Measurements from ENCODE around the gene SPATA45.

Gene SPATA45

DNA sequence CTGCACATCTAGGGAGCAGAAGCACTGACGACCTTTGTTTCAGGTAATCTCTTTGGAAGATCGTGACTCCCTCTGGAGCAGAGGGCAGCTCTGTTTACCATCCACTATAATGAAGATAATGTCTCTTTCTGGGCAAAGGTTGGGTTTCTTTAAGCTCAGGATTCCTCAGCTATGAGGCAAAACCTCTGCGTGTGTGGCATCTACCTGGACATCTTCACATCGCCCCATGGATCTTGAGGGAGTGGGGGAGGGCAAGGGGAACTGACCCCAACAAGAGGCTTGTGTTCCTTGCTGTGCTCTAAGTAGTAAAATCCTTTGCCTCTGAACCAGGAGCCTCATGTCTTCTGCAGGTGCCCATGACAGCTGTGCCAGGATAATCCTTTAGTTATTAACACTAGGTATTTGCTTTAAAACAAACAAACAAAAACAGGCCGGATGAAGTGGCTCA, 19.6 kb downstream of the SPATA45 start:
- no peak for DNase-seq

DNA sequence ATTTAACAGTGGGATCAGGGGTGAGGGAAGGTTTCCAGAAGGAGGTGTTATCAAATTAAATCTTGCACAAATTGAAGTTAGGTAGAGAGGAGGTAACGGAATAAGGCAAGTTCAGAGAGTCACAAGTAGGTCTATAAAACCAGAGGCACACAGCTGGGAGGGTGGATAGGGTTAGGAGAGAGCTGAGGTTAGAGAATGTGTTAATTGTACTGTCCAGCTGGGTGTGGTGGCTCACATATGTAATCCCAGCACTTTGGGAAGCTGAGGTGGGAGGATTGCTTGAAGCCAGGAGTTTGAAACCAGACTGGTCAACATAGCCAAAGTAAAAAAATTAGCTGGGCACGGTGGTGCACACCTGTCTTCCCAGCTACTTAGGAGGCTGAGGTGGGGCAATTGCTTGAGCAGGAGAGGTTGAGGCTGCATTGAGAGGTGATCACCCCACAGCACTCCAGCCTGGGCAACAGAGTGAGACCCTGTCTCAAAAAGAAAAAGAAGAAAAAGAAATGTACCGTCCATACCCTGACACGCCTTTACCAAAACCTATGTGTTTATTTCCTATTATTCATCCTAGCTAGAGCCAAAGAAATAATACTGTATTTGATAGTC, 20.2 kb downstream of the SPATA45 start:
- no peak for DNase-seq

DNA sequence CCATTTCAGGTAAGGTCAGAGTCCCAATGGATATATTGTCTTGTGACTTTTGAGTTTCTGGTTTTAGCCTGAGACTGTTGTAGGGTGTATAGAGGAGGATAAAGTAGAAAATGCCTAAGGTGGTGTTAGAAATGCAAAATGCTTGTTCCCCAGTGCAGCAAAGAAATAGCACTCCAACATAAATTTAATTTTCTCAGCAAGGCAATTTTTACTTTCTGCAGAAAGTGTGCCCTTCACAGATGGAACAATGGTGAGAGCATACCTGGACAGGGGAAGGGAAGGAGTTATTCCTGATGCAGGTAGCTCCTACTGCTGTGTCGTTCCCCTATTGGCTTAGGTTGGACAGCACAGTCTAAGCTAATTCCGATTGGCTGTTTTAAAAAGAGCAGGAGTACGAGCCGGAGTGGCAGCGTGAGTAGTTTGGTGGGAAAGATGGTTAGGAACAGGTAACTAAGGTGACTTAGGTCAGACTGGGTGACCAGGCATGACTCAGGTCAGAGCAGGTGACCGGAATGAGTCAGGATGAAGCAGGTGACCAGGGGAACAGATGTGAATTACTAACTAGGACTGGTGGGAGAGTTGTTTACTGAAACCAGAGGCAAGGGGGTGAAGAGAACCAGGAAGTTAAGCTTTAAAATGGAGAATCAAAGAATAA, 21.5 kb downstream of the SPATA45 start:
- no peak for DNase-seq

DNA sequence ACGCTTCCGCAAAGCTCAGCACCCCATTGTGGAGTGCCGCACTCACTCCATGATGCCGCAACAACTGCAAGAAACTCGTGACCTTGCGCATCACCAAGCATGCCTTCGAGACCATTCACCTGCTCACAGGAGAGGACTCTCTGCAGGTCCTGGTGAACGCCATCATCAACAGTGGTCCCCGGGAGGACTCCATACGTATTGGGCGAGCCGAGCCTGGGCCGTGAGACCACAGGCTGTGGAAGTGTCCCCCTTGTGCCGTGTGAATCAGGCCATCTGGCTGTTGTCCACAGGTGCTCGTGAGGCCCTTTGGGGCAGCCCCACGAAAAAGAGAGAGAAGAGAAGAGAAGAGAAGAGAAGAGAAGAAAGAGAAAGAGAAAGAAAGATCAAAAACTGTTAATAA, 23.2 kb downstream of the SPATA45 start:
- DNase-seq: no peak

DNA sequence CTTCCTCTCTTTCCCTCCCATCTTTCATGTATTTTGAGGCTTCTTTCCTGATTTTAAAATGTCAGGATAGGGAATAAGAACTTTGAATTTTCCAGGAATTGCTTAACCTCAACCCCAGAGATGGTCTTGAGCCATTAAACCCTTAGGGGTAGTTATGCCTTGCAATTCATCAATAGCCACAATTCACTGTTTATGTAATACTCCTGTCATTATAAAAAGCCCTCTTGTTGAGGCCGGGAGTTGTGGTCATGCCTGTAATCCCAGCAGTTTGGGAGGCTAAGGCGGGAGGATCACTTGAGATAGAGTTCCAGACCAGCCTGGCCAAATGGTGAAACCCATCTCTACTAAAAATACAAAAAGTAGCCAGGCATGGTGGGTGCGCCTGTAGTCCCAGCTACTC, 24.5 kb downstream of the SPATA45 start:
- no peak for DNase-seq

DNA sequence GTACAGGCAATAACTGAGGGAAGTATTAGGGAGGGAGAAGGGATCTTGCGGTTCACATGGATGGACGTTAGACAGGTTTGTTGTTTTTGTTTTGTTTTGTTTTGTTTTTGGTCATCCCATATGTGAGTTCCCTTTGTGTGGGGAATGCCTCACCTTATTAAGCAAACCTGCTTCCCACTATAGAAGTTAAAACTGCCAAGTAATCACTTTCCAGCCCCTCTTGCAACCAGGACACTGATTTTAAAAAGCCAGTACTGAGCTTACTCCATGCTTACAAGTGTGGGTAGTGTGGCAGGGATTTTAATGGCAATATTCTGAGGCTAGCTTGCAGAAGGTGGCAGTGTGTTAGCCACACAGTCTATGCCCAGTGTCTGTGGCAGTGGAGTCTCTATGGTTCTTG, 26.5 kb downstream of the SPATA45 start:
- no peak for DNase-seq

DNA sequence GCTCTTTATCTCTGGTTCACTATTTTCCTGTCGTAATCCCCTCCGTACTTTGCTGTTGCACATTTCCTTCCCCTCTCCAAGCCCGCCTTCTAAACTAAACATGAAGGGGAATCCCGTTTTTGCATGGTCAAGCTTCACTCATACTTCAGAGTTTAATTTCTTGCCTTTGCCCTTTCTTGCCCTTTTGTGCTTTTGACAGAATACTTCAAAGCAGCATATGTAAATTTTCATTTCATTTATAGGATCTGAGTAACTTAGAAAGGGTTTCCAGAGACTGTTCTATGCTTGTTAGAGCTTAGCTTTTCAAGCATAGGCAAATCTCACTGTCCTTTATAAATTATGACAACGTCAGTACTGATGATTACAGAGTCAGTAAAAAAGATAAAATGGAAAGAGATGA, 27.7 kb downstream of the SPATA45 start:
- DNase-seq: no peak

DNA sequence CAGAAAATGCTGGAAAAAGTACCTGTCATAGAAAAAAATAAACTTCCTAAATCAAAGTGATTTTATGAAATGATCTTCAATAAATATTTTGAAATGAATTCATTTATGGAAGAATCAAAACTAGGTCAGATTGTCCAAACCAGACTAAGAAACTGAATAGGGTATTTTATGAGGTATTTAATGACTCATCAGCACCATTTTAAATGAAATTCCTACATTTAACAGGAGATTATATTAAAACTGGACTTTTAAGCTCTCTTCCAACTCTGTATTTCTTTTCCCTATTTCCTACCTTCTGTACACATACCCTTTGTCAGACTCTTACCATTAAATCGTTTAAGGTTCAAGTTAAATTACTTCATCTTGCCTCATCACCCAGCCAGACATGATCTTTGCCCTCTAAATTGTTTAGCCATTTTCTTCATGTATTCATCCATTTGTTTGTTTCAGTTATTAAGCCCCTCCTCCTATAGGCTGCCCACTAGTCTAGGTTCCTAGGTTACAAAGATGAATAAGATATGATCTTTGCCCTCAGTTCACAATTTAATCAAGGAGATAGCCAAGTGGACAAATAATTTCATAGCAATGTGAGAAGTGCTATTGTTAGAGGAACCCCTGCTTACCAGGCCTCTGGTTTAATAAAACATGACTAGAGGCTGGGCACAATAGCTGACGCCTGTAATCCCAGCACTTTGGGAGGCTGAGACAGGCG, 30.7 kb downstream of the SPATA45 start:
- DNase-seq: no peak

DNA sequence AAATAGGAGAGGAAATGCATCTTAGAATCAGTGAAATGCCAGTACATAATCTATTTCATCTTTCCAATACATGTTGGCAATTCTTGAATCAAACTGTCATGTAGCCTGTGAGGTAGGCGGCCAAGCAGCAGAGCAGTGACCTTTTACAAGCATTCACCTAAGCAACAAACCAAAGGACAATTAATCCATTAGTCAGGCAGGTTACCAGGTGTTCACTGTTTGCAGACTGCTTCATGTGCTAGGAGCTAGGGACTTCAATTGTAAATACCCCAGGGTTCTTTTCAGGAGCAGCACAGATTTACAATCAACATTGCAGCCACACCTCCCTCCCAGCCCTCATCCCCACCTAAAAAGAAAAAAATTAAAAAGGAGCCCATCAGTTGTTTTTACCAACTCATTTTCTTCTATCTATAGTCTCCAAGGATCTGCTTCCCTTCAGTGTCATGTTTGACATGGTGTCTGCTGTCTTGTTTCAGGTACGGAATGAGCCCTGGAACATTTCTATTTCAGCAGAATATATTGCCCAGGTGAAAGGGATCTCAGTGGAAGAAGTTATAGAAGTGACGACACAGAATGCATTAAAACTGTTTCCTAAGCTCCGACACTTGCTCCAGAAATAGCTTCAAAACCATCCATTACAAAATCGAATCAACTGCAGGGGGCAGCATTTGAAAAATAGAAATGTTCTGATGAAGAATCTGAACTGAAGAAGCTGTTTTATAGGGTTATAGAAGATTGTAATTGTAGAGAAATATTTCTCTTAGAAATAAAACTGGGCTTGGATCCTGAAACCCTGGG, 32.7 kb downstream of the SPATA45 start:
- peak; percentile 1 to 22 for DNase-seq

DNA sequence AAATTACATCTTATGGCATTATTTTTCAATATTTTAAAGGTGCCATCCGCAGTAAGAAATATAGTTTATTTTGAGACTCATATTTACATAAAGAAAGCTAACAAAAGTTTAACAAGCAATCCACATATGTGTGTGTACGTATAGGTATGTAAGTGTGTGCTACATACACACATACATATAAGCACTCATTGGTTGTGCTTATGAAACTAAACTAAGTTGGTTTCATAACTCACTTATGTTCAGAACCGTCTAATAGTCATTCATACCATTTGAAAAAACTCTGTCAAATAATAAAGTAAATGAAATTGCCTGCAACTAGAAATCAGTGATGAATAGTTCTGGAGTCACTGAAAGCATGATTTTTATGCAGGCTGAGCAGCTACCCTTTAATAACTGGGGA, 41.7 kb downstream of the SPATA45 start:
- no peak for DNase-seq

DNA sequence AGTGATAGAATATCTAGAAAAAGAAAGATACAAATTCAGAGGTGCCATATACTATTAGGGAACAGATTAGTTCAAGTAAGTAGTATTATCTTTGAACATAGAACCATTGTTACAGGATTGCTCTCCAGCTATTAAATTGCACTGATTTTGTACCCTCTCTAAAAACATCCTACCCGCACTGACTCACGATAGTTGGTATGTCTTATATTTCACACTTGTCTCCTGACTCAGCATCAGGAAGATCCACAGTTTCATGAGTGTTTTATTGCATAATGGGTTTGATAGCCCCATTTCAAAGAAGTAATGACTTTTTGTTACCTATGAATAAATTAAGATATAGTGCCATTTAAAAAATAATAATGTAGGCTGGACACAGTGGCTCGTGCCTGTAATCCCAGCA, 49.8 kb downstream of the SPATA45 start:
- DNase-seq: no peak

DNA sequence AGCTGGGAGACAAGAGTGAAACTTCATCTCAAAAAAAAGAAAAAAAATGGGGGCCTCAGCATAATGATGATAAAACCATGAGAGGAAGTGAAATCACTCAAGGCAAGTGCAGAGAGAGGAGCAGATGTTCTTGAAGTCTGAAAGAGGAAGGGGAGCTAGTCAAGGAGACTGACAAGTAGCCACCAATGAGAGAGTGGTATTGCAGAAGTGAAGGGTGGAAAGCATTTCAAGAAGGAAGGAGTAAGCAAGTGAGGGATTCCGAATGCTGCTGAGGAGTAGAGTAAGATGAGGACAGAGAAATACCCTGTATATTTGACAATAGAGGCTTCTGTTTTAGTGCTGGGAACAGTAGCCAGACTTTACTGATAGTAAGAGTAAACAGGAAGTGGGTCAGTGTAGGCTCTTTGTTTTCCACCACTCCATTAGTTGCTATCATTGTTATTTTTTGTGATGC, 52.9 kb downstream of the SPATA45 start:
- DNase-seq: no peak

DNA sequence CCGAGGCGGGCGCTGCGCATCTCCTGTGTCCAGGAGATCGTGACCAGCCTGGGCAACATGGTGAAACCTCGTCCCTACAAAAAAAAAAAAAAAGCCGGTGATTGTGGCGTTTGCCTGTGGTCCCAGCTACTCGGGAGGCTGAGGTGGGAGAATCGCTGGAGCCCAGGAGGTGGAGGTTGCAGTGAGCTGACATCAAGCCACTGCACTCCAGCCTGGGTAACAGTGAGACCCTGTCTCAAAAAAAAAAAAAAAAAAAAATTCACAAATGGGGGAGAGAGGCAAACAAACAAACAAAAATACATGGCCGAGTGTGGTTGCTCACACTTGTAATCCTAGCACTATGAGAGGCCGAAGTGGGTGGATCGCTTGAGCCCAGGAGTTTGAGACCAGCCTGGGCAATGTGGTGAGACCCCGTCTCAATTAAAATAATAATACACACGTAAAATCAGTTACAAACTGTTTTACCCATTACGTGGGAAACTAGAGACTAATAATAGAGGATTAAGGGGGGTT, 55.0 kb downstream of the SPATA45 start:
- no peak for DNase-seq

DNA sequence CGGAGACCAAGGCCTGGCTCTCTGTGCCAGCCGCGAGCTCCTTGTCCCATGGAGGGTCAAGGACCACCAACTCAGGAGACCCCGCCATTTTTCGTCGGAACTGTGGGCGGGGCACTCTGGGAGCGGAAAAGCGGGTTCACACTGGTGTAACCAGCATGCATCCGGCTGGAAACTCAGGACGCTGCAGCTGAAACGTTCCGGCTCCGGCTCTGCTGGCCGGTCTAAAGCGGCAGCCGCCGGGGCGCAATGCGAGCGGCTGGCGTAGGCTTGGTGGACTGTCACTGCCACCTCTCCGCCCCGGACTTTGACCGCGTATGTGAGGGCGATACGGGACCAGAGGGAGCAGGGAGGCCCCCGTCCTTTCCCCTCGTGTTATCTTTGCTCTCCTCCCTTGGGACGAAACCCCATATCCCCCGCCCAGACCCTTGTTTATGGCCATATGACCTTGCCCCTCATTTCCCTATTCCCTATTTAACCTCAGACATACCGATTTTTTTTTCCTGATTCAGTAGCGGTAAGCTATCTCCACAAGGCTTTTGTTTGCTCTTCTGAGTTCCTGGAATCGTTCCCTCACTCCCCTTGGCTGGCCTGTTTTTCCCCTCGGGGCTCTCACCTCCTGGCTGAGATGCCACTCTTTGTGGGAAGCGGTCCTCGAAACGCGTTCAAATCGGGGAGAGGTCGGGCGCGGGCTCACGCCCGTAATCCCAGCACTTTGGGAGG, 55.6 kb downstream of the SPATA45 start, which contains the start of the genes NSL1 and TATDN3:
Gene NSL1, minus strand, starts transcription at position 102 of the 720 bp plus-strand sequence. Its CDS starts 14 bp downstream, at position 88.
Gene TATDN3, plus strand, starts transcription at position 219 of the 720 bp plus-strand sequence. Its CDS starts 28 bp downstream, at position 247.
- peak; percentile 55 to 91 for DNase-seq

DNA sequence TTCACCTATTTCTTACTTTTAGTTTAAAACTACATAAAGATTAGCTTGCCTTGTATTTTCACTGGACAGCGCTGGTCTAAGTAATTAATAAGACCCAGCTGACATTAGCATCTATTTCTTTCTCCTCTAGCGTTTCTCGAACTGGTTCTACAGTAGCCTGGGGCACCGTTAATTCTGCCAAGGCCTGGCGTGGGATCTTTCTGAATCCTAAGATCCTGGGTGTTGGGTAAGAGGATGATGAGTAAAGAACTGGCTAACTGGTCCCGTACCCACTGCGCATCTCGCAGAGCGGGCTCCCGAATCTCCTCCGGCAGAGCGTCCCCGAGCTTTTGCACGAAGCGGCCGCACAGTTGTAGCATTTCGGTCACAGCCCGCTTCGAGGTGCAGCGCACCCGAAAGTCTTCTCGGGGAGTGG, 56.2 kb downstream of the SPATA45 start:
- DNase-seq: peak in 1 of 2 experiments; percentile 46

DNA sequence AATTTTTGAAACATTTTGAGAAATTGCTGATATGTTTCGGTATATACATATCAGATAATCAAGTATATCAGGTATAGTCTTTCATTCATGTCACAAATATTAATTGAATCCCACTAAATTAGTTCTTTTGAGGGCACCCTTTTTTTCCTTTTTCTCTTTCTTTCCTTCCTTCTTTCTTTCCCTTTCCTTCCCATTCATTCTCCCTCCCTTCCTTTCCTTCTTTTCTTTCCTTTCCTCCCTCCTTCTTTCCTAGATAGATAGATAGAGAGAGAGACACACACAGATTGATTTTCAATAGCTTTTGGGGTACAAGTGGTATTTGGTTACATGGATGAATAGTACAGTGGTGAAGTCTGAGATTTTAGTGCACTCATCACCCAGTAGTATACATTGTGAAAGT, 61.6 kb downstream of the SPATA45 start:
- DNase-seq: no peak

DNA sequence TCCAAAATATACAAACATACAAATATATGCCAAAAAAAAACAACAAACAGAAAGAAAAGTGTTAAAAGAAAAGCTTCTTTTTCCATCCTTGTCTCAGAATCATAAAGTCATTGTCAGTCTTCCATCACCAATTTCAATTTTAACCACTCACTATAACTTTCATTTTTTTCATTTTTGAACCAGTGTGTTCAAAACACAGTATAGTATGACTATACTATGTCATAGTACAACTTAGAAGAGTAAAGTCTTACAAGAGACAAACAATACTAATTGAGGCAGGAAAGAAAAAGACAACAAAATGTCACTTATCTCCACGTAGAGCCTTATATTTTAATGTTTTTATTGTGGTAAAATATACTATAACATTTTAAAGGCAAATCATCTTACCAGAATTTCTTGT, 63.5 kb downstream of the SPATA45 start:
- no peak for DNase-seq

DNA sequence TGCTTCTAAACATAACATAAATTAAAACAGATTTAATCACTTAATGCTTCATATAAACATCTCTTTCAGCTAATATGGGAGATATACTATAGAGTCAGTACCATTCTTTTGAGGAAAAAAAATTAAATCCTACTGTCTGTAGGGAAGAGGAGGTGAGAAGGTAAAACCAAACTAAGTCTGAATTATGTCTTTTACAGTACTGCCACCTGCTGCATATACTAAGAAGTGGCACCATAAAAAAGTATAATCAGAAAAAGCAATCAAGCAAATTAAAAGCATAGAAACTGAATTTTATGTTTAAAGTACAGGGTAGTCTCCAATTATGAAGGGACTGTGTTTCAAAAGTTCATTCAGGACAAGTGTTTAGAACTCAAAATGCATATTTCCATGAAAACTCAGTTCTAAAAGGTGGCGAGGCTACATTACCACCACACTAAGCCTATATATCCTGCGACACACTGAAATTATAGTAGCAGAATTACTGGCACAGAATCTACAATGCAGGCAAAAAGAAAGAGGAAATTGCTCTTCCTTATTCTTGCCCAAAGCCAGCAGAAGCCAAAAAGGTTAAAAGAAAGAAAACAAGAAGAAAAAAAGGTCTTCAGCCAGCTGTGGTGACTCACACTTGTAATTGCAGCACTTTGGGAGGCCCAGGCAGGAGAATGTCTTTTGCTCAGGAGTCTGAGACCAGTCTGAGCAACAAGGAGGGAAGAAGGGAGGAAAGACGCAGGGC, 64.9 kb downstream of the SPATA45 start:
- DNase-seq: peak in 1 of 2 experiments; percentile 17

DNA sequence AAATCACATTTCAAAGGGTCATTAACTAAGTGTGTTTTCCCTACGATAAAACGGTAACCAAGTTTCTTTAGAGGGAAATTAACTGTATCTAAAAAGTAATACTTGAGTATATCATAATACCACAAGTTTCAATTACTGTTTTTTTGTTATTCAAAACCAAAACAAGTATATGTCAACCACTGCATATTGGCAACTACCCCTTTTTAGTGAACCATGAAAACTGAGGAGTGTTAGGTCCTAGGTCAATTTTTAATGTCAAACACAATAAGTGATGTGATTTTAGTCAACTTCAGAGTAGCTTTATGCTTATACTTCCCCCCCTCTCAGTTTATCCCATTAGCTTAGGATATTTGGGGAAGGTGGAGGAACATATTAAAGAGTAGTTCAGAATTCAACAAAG, 66.2 kb downstream of the SPATA45 start:
- no peak for DNase-seq

DNA sequence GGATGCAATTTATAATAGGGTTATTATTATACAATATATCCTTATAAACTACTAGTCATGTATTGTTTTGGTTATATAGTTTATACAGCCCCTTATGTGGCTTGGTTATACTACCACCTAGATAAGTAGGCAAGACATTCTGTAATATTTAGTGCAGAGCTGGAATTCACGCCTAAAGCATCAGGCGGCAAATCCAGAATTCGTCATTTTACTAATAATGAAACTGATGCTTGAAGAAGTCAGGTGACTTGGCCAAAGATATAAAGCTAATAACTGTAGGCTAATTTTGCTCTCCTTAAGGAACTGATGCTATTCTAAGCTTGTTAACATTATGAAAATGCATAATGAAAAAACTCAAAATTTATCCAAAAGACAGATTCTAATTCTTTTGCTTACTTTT, 66.7 kb downstream of the SPATA45 start:
- DNase-seq: no peak

All from NCI-H526 (cell line).